ENCODE results near the gene DYNC1I1. TPM values are rescaled to one million over a fixed set of nuclear protein-coding genes. Genes with fewer than 3 reads are reported as not detected.

DYNC1I1 gene
- total RNA-seq, 1 donor from 2014 or later = 0.79 TPM

GRCh38 chr7:95730493-95731280, 41.7 kb upstream of the DYNC1I1 start:
- H3K27ac ChIP-seq = no peak overlapping the region
- H3K4me1 ChIP-seq = peaks cover 2% of the 10 kb centered on the region
- H3F3A ChIP-seq (ENCODE audit: low read depth) = no peaks in the 10 kb centered on the region
- no peak overlapping the region for H3K27ac Mint-ChIP-seq
- no peak overlapping the region for H3K9ac ChIP-seq
- H3K4me1 Mint-ChIP-seq = peaks cover 5% of the 10 kb centered on the region
- no peaks in the 10 kb centered on the region for H3K27me3 Mint-ChIP-seq (ENCODE audit: insufficient read depth, low read depth)
- DNase-seq (ENCODE audit: low spot score) = no peak
- no peaks in the 10 kb centered on the region for H3K9me3 Mint-ChIP-seq
- H3K4me2 ChIP-seq = no peak overlapping the region
- H3K79me2 ChIP-seq (ENCODE audit: low read depth) = no peaks in the 10 kb centered on the region
- H3K9me3 ChIP-seq (ENCODE audit: low read depth) = no peaks in the 10 kb centered on the region
- no peaks in the 10 kb centered on the region for H3K27me3 ChIP-seq
- no peak overlapping the region for H2AFZ ChIP-seq (replicated peaks)
- no peak overlapping the region for H3K4me3 ChIP-seq
- H3K4me3 Mint-ChIP-seq = no peak overlapping the region
- no peaks in the 10 kb centered on the region for H3K36me3 ChIP-seq
- no peaks in the 10 kb centered on the region for H3K36me3 Mint-ChIP-seq
- no peak for TF ChIP-seq EZH2phosphoT487 (IDR thresholded peaks at IDR 0.05)
- no peaks in the 10 kb centered on the region for H4K20me1 ChIP-seq (ENCODE audit: low read depth)

- no peaks in the 10 kb centered on the region for H3K9me3 ChIP-seq (ENCODE audit: low read depth)
- H3K4me1 Mint-ChIP-seq = no peaks in the 10 kb centered on the region
- no peak overlapping the region for H3K27ac Mint-ChIP-seq
- no peaks in the 10 kb centered on the region for H3K36me3 Mint-ChIP-seq
- H3K4me1 ChIP-seq = no peaks in the 10 kb centered on the region
- H3K79me2 ChIP-seq (ENCODE audit: low read depth) = no peaks in the 10 kb centered on the region
- no peak overlapping the region for H3K4me3 ChIP-seq
- no peak overlapping the region for H3K9ac ChIP-seq
- no peaks in the 10 kb centered on the region for H3F3A ChIP-seq (ENCODE audit: low read depth)
- H3K27me3 ChIP-seq = no peaks in the 10 kb centered on the region
- no peak overlapping the region for H3K4me2 ChIP-seq
- TF ChIP-seq EZH2 (IDR thresholded peaks at IDR 0.05) (no peak), CTCF (IDR thresholded peaks at IDR 0.05) (no peak), EZH2phosphoT487 (IDR thresholded peaks at IDR 0.05) (no peak)
- H3K27ac ChIP-seq = no peak overlapping the region
- H3K4me3 Mint-ChIP-seq = no peak overlapping the region
- no peaks in the 10 kb centered on the region for H3K27me3 Mint-ChIP-seq (ENCODE audit: insufficient read depth, low read depth)
- H2AFZ ChIP-seq (replicated peaks) = no peak overlapping the region
- H3K36me3 ChIP-seq = no peaks in the 10 kb centered on the region
- no peaks in the 10 kb centered on the region for H4K20me1 ChIP-seq (ENCODE audit: low read depth)
- H3K9me3 Mint-ChIP-seq = no peaks in the 10 kb centered on the region
- DNase-seq (ENCODE audit: low spot score) = no peak
Observed at GRCh38 chr7:95736635-95737034, 35.7 kb upstream of the DYNC1I1 start.

- no peaks in the 10 kb centered on the region for H3K4me1 Mint-ChIP-seq
- no peak overlapping the region for H3K4me3 Mint-ChIP-seq
- H3K36me3 Mint-ChIP-seq = no peaks in the 10 kb centered on the region
- Histone ChIP-seq H3F3A (ENCODE audit: low read depth) (no peaks in the 10 kb centered on the region), H3K4me2 (no peak overlapping the region), H3K9me3 (ENCODE audit: low read depth) (no peaks in the 10 kb centered on the region), H3K4me1 (no peaks in the 10 kb centered on the region), H4K20me1 (ENCODE audit: low read depth) (no peaks in the 10 kb centered on the region), H3K36me3 (no peaks in the 10 kb centered on the region), H2AFZ (replicated peaks) (no peak overlapping the region), H3K4me3 (no peak overlapping the region), H3K79me2 (ENCODE audit: low read depth) (no peaks in the 10 kb centered on the region), H3K9ac (no peak overlapping the region), H3K27me3 (no peaks in the 10 kb centered on the region), H3K27ac (no peak overlapping the region)
- no peak overlapping the region for H3K27ac Mint-ChIP-seq
- TF ChIP-seq CTCF (IDR thresholded peaks at IDR 0.05) (no peak), EZH2phosphoT487 (IDR thresholded peaks at IDR 0.05) (no peak), EZH2 (IDR thresholded peaks at IDR 0.05) (no peak)
- H3K9me3 Mint-ChIP-seq = no peaks in the 10 kb centered on the region
- H3K27me3 Mint-ChIP-seq (ENCODE audit: insufficient read depth, low read depth) = no peaks in the 10 kb centered on the region
- DNase-seq (ENCODE audit: low spot score) = no peak
Observed at GRCh38 chr7:95737828-95738505, 34.4 kb upstream of the DYNC1I1 start.

GRCh38 chr7:95749044-95749443, 23.3 kb upstream of the DYNC1I1 start:
- no peaks in the 10 kb centered on the region for H3K4me1 ChIP-seq
- DNase-seq (ENCODE audit: low spot score) = no peak
- H3K9me3 Mint-ChIP-seq = no peaks in the 10 kb centered on the region
- H3K36me3 ChIP-seq = no peaks in the 10 kb centered on the region
- H3K4me3 ChIP-seq = no peak overlapping the region
- H3K79me2 ChIP-seq (ENCODE audit: low read depth) = no peaks in the 10 kb centered on the region
- peaks cover 5% of the 10 kb centered on the region for H3K27me3 ChIP-seq
- no peaks in the 10 kb centered on the region for H3K27me3 Mint-ChIP-seq (ENCODE audit: insufficient read depth, low read depth)
- no peaks in the 10 kb centered on the region for H3F3A ChIP-seq (ENCODE audit: low read depth)
- no peak overlapping the region for H3K4me2 ChIP-seq
- no peak for TF ChIP-seq EZH2phosphoT487 (IDR thresholded peaks at IDR 0.05)
- no peaks in the 10 kb centered on the region for H3K9me3 ChIP-seq (ENCODE audit: low read depth)
- no peak overlapping the region for H3K27ac Mint-ChIP-seq
- no peaks in the 10 kb centered on the region for H3K36me3 Mint-ChIP-seq
- H2AFZ ChIP-seq (replicated peaks) = no peak overlapping the region
- H3K9ac ChIP-seq = no peak overlapping the region
- H4K20me1 ChIP-seq (ENCODE audit: low read depth) = no peaks in the 10 kb centered on the region
- no peaks in the 10 kb centered on the region for H3K4me1 Mint-ChIP-seq
- no peak overlapping the region for H3K27ac ChIP-seq
- H3K4me3 Mint-ChIP-seq = no peak overlapping the region
